ENCODE data around the gene GALNT14.

DNA sequence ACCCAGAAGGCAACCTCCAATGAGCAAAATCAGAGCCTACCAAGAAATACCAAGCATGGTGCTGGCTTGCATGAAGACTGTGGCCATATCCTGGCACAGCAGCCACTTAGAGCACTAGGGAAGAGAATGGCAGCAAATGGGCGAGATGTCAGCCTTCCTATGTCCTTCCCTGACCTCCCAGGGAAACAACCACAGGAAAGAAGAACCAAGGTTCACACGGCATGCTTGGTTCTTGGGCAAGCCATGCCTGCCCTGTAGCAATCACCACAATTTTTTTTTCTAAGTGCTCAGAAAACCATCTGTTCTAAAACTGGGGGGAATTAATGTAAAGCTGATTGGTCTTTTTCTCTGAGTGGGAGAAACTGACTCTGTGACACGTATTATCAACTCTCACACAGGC is 27.8 kb downstream of the GALNT14 start:
- no peak for TF ChIP-seq EZH2 (IDR thresholded peaks at IDR 0.05; ENCODE audit: low read length, missing control alignments)
- TF ChIP-seq, protein P1, sequence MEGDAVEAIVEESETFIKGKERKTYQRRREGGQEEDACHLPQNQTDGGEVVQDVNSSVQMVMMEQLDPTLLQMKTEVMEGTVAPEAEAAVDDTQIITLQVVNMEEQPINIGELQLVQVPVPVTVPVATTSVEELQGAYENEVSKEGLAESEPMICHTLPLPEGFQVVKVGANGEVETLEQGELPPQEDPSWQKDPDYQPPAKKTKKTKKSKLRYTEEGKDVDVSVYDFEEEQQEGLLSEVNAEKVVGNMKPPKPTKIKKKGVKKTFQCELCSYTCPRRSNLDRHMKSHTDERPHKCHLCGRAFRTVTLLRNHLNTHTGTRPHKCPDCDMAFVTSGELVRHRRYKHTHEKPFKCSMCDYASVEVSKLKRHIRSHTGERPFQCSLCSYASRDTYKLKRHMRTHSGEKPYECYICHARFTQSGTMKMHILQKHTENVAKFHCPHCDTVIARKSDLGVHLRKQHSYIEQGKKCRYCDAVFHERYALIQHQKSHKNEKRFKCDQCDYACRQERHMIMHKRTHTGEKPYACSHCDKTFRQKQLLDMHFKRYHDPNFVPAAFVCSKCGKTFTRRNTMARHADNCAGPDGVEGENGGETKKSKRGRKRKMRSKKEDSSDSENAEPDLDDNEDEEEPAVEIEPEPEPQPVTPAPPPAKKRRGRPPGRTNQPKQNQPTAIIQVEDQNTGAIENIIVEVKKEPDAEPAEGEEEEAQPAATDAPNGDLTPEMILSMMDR (conservative IDR thresholded peaks at IDR 0.05 in 1 of 2, IDR thresholded peaks at IDR 0.05 in 1 of 2; ENCODE audit: low read depth in 1 of 2, low read length in 2 of 2): no peak

Measured in fibroblast of lung (primary cell).